H1 (cell line): ENCODE results near the gene MYLIP. TPM values are rescaled to one million over a fixed set of nuclear protein-coding genes. Genes with fewer than 3 reads are reported as not detected.

Source experiments
- CTCF ChIA-PET: fragments of 300-600 bp; sonication (Branson Sonifier 250); formaldehyde crosslinking; loops from one replicate; lab custom pipeline; 2021; ENCODE audit not compliant: partially characterized antibody; lab: Charles Lee
- POLR2A ChIA-PET: fragments of 300-600 bp; sonication (Branson Sonifier 250); formaldehyde crosslinking; loops from one replicate; lab custom pipeline; 2021; ENCODE audit warnings: inconsistent platforms; ENCODE audit not compliant: partially characterized antibody; lab: Charles Lee
- DNase-seq, 2 experiments: peaks; one replicate each; pipeline versions ENCODE4 v3.0.0 to v3.0.0-alpha.2; 2010 to 2022; ENCODE audit warnings: low spot score in 2 of 2, low read depth in 1 of 2, mixed read lengths in 1 of 2
- FAIRE-seq: peaks from 2 replicates; lab custom pipeline; 2011; peaks lifted over from hg19 to GRCh38; lab: Jason Lieb, UNC
- H2AFZ ChIP-seq: 2 replicates; pipeline ENCODE4 v1.8.1; 2012; ENCODE audit warnings: low read length, inconsistent platforms
- H2AK5ac ChIP-seq: 2 replicates; pipeline ENCODE4 v1.6.1; 2013; ENCODE audit warnings: low read depth, low read length
- H2BK120ac ChIP-seq: replicated peaks from 2 replicates; pipeline ENCODE3; 2013; ENCODE audit warnings: low read depth, low read length, inconsistent platforms
- H2BK12ac ChIP-seq: 2 replicates; pipeline ENCODE4 v1.6.1; 2013; ENCODE audit warnings: low read depth, low read length
- H2BK15ac ChIP-seq: 2 replicates; pipeline ENCODE4 v1.6.1; 2013; ENCODE audit warnings: low read length
- H2BK20ac ChIP-seq: 2 replicates; pipeline ENCODE4 v1.6.1; 2013; ENCODE audit warnings: low read length
- H2BK5ac ChIP-seq: 2 replicates; pipeline ENCODE4 v1.6.1; 2013; ENCODE audit warnings: low read depth, low read length
- H3K14ac ChIP-seq: 2 replicates; pipeline ENCODE4 v1.6.1; 2013; ENCODE audit warnings: inconsistent platforms; ENCODE audit not compliant: insufficient read length
- H3K18ac ChIP-seq: 2 replicates; pipeline ENCODE4 v1.6.1; 2013; ENCODE audit warnings: low read length; ENCODE audit errors: extremely low read depth
- H3K23ac ChIP-seq: 2 replicates; pipeline ENCODE4 v1.6.1; 2013; ENCODE audit warnings: inconsistent platforms; ENCODE audit not compliant: insufficient read length
- H3K23me2 ChIP-seq: 2 replicates; pipeline ENCODE4 v1.6.1; 2013; ENCODE audit warnings: low read depth, low read length
- H3K27ac ChIP-seq: 2 replicates; pipeline ENCODE4 v1.6.1; 2011; ENCODE audit warnings: low read depth, low read length, inconsistent platforms
- H3K27me3 ChIP-seq, 4 experiments: replicated peaks in 1 of 4; 1 replicate in 1 of 4; 2 replicates in 3 of 4; pipeline versions ENCODE4 v1.6.1 to v1.8.1; 2011 to 2013; ENCODE audit warnings: low read length in 3 of 4, mild to moderate bottlenecking in 3 of 4, inconsistent platforms in 2 of 4, mixed read lengths in 2 of 4, moderate library complexity in 1 of 4; ENCODE audit not compliant: control insufficient read depth in 3 of 4, insufficient read depth in 3 of 4; ENCODE audit errors: extremely low read depth in 1 of 4
- H3K36me3 ChIP-seq, 4 experiments: 2 replicates each; pipeline versions ENCODE4 v1.6.1 to v1.8.1; 2011 to 2013; ENCODE audit warnings: mild to moderate bottlenecking in 4 of 4, low read length in 3 of 4, moderate library complexity in 2 of 4, control low read depth in 1 of 4, inconsistent platforms in 1 of 4; ENCODE audit not compliant: insufficient read depth in 4 of 4, control insufficient read depth in 2 of 4
- H3K4ac ChIP-seq: replicated peaks from 2 replicates; pipeline ENCODE3; 2013; ENCODE audit warnings: low read length, low read depth, mixed read lengths, inconsistent platforms; ENCODE audit not compliant: insufficient read length
- H3K4me1 ChIP-seq, 4 experiments: replicated peaks in 1 of 4; 1 replicate in 1 of 4; 2 replicates in 3 of 4; pipeline versions ENCODE4 v1.6.1 to v1.8.1; 2011 to 2013; ENCODE audit warnings: low read length in 3 of 4, inconsistent platforms in 2 of 4, mixed read lengths in 1 of 4; ENCODE audit not compliant: insufficient read depth in 4 of 4, control insufficient read depth in 3 of 4
- H3K4me2 ChIP-seq, 2 experiments: 2 replicates each; pipeline versions ENCODE4 v1.6.1 to v1.8.1; 2011 to 2013; ENCODE audit warnings: low read depth in 2 of 2, low read length in 2 of 2, control low read depth in 1 of 2, inconsistent platforms in 1 of 2, mild to moderate bottlenecking in 1 of 2; ENCODE audit not compliant: insufficient read depth in 1 of 2
- H3K4me3 ChIP-seq, 4 experiments: fragments of 200-600, 300-600 bp in 1 of 4; sonication (generic), shearing (Covaris generic), sonication (Bioruptor Twin) in 1 of 4; 2 replicates each; pipeline versions ENCODE4 v1.5.1 to v1.8.1; 2011 to 2016; ENCODE audit warnings: low read length in 4 of 4, low read depth in 3 of 4, control low read depth in 2 of 4, inconsistent platforms in 2 of 4, mild to moderate bottlenecking in 2 of 4, mixed read lengths in 1 of 4, moderate library complexity in 1 of 4; ENCODE audit not compliant: insufficient read depth in 2 of 4; ENCODE audit errors: extremely low read depth in 1 of 4
- H3K56ac ChIP-seq: replicated peaks from 2 replicates; pipeline ENCODE3; 2013; ENCODE audit warnings: low read depth, mild to moderate bottlenecking, mixed read lengths, low read length, inconsistent platforms; ENCODE audit not compliant: insufficient read length
- H3K79me1 ChIP-seq: 2 replicates; pipeline ENCODE4 v1.6.1; 2013; ENCODE audit warnings: low read depth, low read length, control low read depth
- H3K79me2 ChIP-seq, 2 experiments: 2 replicates each; pipeline versions ENCODE4 v1.6.1 to v1.8.1; 2012 to 2013; ENCODE audit warnings: low read length in 2 of 2, mild to moderate bottlenecking in 2 of 2, inconsistent platforms in 1 of 2; ENCODE audit not compliant: insufficient read depth in 2 of 2, control insufficient read depth in 1 of 2
- H3K9ac ChIP-seq, 4 experiments: replicated peaks in 1 of 4; 1 replicate in 1 of 4; 2 replicates in 3 of 4; pipeline versions ENCODE4 v1.6.1 to v1.8.1; 2011 to 2013; ENCODE audit warnings: low read depth in 3 of 4, low read length in 3 of 4, control low read depth in 2 of 4, mild to moderate bottlenecking in 2 of 4, moderate library complexity in 2 of 4, inconsistent platforms in 1 of 4; ENCODE audit errors: extremely low read depth in 1 of 4
- H3K9me3 ChIP-seq, 2 experiments: 2 replicates each; pipeline versions ENCODE4 v1.6.1 to v1.8.1; 2012 to 2013; ENCODE audit warnings: mild to moderate bottlenecking in 2 of 2, moderate library complexity in 2 of 2, control low read depth in 1 of 2, inconsistent platforms in 1 of 2, low read depth in 1 of 2, low read length in 1 of 2, mixed read lengths in 1 of 2; ENCODE audit not compliant: insufficient read depth in 2 of 2
- H4K20me1 ChIP-seq, 2 experiments: replicated peaks in 1 of 2; 2 replicates each; pipeline versions ENCODE3 to v1.8.1; 2011 to 2013; ENCODE audit warnings: inconsistent platforms in 2 of 2, low read length in 2 of 2, mild to moderate bottlenecking in 1 of 2; ENCODE audit not compliant: insufficient read depth in 2 of 2, control insufficient read depth in 1 of 2
- H4K5ac ChIP-seq: 2 replicates; pipeline ENCODE4 v1.6.1; 2013; ENCODE audit warnings: low read length, low read depth, mixed read lengths, inconsistent platforms; ENCODE audit not compliant: insufficient read length
- H4K8ac ChIP-seq: 2 replicates; pipeline ENCODE4 v1.8.0; 2013; ENCODE audit warnings: mild to moderate bottlenecking, moderate library complexity, low read length, inconsistent platforms; ENCODE audit not compliant: insufficient read depth; ENCODE audit errors: extremely low read depth
- H4K91ac ChIP-seq: replicated peaks from 2 replicates; pipeline ENCODE3; 2013; ENCODE audit warnings: low read length, mixed read lengths, inconsistent platforms; ENCODE audit not compliant: insufficient read length
- BACH1 ChIP-seq: IDR thresholded peaks from 2 replicates; pipeline ENCODE4 v1.6.1; 2012; ENCODE audit warnings: low read length, improper control_type of control experiment
- CBX8 ChIP-seq: fragments of 300-800, 300-1000 bp; sonication (generic); IDR thresholded peaks from 2 replicates; pipeline ENCODE4 v1.7.1; 2016; ENCODE audit warnings: low read depth, low read length, borderline replicate concordance
- EGR1 ChIP-seq: IDR thresholded peaks from 2 replicates; pipeline ENCODE4 v1.6.1; 2011; ENCODE audit warnings: low read depth, low read length, borderline replicate concordance
- KDM4A ChIP-seq: IDR thresholded peaks from one replicate; pipeline ENCODE4 v1.7.1; 2012; ENCODE audit warnings: low read depth, mild to moderate bottlenecking, moderate library complexity, low read length, inconsistent platforms; ENCODE audit not compliant: severe bottlenecking
- PHF8 ChIP-seq: fragments of 200-600 bp; sonication (generic); conservative IDR thresholded peaks from 2 replicates; pipeline ENCODE4 v1.7.1; 2012; ENCODE audit warnings: low read depth, mild to moderate bottlenecking, inconsistent platforms, low read length, moderate library complexity
- POLR2AphosphoS5 ChIP-seq: IDR thresholded peaks from 2 replicates; pipeline ENCODE4 v1.6.1; 2011; ENCODE audit warnings: low read depth, low read length
- RAD21 ChIP-seq, 2 experiments: IDR thresholded peaks in 1 of 2; conservative IDR thresholded peaks in 1 of 2; 2 replicates each; pipeline ENCODE4 v1.6.1; 2011; ENCODE audit warnings: low read depth in 2 of 2, low read length in 2 of 2, improper control_type of control experiment in 1 of 2, inconsistent platforms in 1 of 2, mild to moderate bottlenecking in 1 of 2, moderate library complexity in 1 of 2
- SRF ChIP-seq: IDR thresholded peaks from 2 replicates; pipeline ENCODE4 v1.6.1; 2011; ENCODE audit warnings: mild to moderate bottlenecking, low read depth, low read length, moderate library complexity
- WGBS, 2 experiments: shearing (Covaris generic) in 1 of 2; methylation state at CpG; one replicate each; pipeline versions ENCODE4 v1.1.6 to v1.1.7; 2013 to 2015; ENCODE audit warnings: low lambda C conversion rate in 2 of 2, mixed read lengths in 2 of 2, inconsistent platforms in 1 of 2, low coverage in 1 of 2, missing lambda C conversion rate in 1 of 2; ENCODE audit not compliant: insufficient replicate concordance in 2 of 2, insufficient coverage in 1 of 2, insufficient read length in 1 of 2; ENCODE audit errors: extremely low coverage in 1 of 2, missing lambda C conversion rate in 1 of 2; 5-methylcytosine and 5-hydroxymethylcytosine counted together
- polyA plus RNA-seq, 7 experiments: library from polyadenylated mRNA; depleted of rRNA in 3 of 7; stranded (reverse) in 5 of 7; unstranded in 2 of 7; fragments of >200 nt in 5 of 7; fragments of 200-250 nt in 2 of 7; gene quantifications; 1 replicate in 5 of 7; 2 replicates in 1 of 7; 4 replicates in 1 of 7; pipeline versions ENCODE4 v1.2.1 to v1.2.3, GENCODE V29; 2011 to 2013; ENCODE audit warnings: missing spikeins in 2 of 7, mixed read lengths in 2 of 7
- total RNA-seq: library from RNA; stranded (reverse); fragmentation: NEBNext Ultra II Directional; extraction: Animal tissue kit (Norgen Biotek cat#: 25700); gene quantifications from 2 replicates; pipeline ENCODE4 v1.2.1, GENCODE V29; 2021
- TF ChIP-seq, protein P1 (sequence below): IDR thresholded peaks from 2 replicates; pipeline ENCODE4 v1.6.1; 2011; ENCODE audit warnings: low read length, improper control_type of control experiment

MYLIP gene
- total and polyA plus RNA-seq, 2 of the 8 experiments (the other 6 are each of a cell fraction or from before 2014, with no cell fraction given), result 21.1 to 26.9 TPM

GRCh38 chr6:16087386-16087785, 41.5 kb upstream of the MYLIP start:
- no peak for DNase-seq
- Histone ChIP-seq H3K4me3 (no peak overlapping the region), H3K4me2 (no peak overlapping the region), H3K18ac (no peak overlapping the region), H4K91ac (no peak overlapping the region), H2BK120ac (no peak overlapping the region), H3K23ac (no peak overlapping the region), H3K79me2 (no peaks in the 10 kb centered on the region), H2BK5ac (no peak overlapping the region), H3K4ac (no peak overlapping the region), H3K14ac (no peak overlapping the region), H3K9ac (no peak overlapping the region), H3K23me2 (no peaks in the 10 kb centered on the region; the same call in 1 of the 2 replicates), H3K56ac (no peak overlapping the region), H4K5ac (no peak overlapping the region), H2AFZ (no peak overlapping the region), H3K27ac (no peak overlapping the region), H3K9me3 (no peaks in the 10 kb centered on the region), H4K8ac (no peak overlapping the region), H2BK12ac (no peak overlapping the region), H4K20me1 (no peaks in the 10 kb centered on the region), H3K79me1 (no peaks in the 10 kb centered on the region), H3K36me3 (no peaks in the 10 kb centered on the region; a peak in 1 of 8 replicates), H3K4me1 (no peaks in the 10 kb centered on the region), H3K27me3 (no peaks in the 10 kb centered on the region), H2BK15ac (no peak overlapping the region), H2BK20ac (no peak overlapping the region), H2AK5ac (no peak overlapping the region)
- 96% methylated on average over 3 of the region's 3 CpGs; no CpG with 5 or more reads in 1 of the 2 experiments for WGBS, 2 experiments
- TF ChIP-seq BACH1, result no peak
- TF ChIP-seq, protein P1, sequence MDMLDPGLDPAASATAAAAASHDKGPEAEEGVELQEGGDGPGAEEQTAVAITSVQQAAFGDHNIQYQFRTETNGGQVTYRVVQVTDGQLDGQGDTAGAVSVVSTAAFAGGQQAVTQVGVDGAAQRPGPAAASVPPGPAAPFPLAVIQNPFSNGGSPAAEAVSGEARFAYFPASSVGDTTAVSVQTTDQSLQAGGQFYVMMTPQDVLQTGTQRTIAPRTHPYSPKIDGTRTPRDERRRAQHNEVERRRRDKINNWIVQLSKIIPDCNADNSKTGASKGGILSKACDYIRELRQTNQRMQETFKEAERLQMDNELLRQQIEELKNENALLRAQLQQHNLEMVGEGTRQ, result no peak
- TF ChIP-seq SRF, result no peak
- no peak for TF ChIP-seq RAD21 (IDR thresholded peaks at IDR 0.05 in 1 of 2, conservative IDR thresholded peaks at IDR 0.05 in 1 of 2; ENCODE audit: low read depth in 2 of 2, low read length in 2 of 2)
- no peak for TF ChIP-seq POLR2AphosphoS5
- TF ChIP-seq KDM4A, result no peak
- no peak for TF ChIP-seq PHF8
- TF ChIP-seq CBX8, result no peak
- no peak for TF ChIP-seq EGR1
- FAIRE-seq, result no peak
- ChIA-PET CTCF (interaction anchor here (0.7 to 1.1 kb wide), 2 partner anchors 28 to 155 kb away, joined by 3 read pairs; no protein-coding TSS in a partner anchor), POLR2A (interaction anchor here (1.4 kb wide), 1 partner anchor 19 kb away, joined by 3 read pairs; no protein-coding TSS in a partner anchor)
